Activated CD8-positive, alpha-beta T cell treated with anti-CD3 and anti-CD28 coated beads, Interleukin-2, amount 10 ng/mL, durations not matched to agents 7 days and 5 days (primary cell): ENCODE measurements around the gene LCA5. TPM values are rescaled to one million over a fixed set of nuclear protein-coding genes. Genes with fewer than 3 reads are reported as not detected.
"Not testable (repeated sequence)": the region's sequence is repeated elsewhere in the genome, so short reads cannot be mapped to it uniquely, and the experiment has no call there.

Experiments used
- ATAC-seq: fragments of 150-1000 bp; cut with Tn5 transposase; one replicate; pipeline ENCODE4 v1.10.0; 2021; ENCODE audit warnings: moderate library complexity
- CTCF ChIA-PET: fragments of 350-600 bp; sonication (Branson Sonifier 250); formaldehyde crosslinking; loops from one replicate; lab custom pipeline; 2021; ENCODE audit warnings: antibody characterized with exemption; lab: Charles Lee
- POLR2A ChIA-PET: fragments of 350-600 bp; sonication (Branson Sonifier 250); formaldehyde crosslinking; loops from one replicate; lab custom pipeline; 2021; ENCODE audit warnings: antibody characterized with exemption; lab: Charles Lee
- DNase-seq: peaks from one replicate; pipeline ENCODE4 v3.0.0-alpha.2; 2020
- H3K27ac Mint-ChIP-seq: one replicate; pipeline ENCODE4 v1.8.0; 2021; ENCODE audit warnings: mild to moderate bottlenecking, mixed read lengths
- H3K27me3 Mint-ChIP-seq: one replicate; pipeline ENCODE4 v1.8.0; 2021; ENCODE audit warnings: low read depth, mixed read lengths
- H3K36me3 Mint-ChIP-seq: one replicate; pipeline ENCODE4 v1.8.0; 2021; ENCODE audit warnings: low read depth, mixed read lengths
- H3K4me1 Mint-ChIP-seq: one replicate; pipeline ENCODE4 v1.8.0; 2021; ENCODE audit warnings: low read depth, mixed read lengths
- H3K4me3 Mint-ChIP-seq: one replicate; pipeline ENCODE4 v1.8.0; 2021; ENCODE audit warnings: mild to moderate bottlenecking, mixed read lengths
- H3K9me3 Mint-ChIP-seq: one replicate; pipeline ENCODE4 v1.8.0; 2022; ENCODE audit warnings: mixed read lengths; ENCODE audit not compliant: insufficient read depth
- total RNA-seq, 2 experiments: library from RNA; stranded (reverse); gene quantifications; one replicate each; pipeline ENCODE4 v1.2.3, GENCODE V29; 2021

Gene LCA5
- total RNA-seq, 2 experiments from 2014 or later = not detected

GRCh38 chr6:79453558-79454042 lies 83.6 kb downstream of the LCA5 start:
- no peak for ATAC-seq
- no peak for DNase-seq

GRCh38 chr6:79450984-79451383 lies 86.2 kb downstream of the LCA5 start:
- no peaks in the 10 kb centered on the region for H3K36me3 Mint-ChIP-seq
- no peaks in the 10 kb centered on the region for H3K9me3 Mint-ChIP-seq
- H3K27ac Mint-ChIP-seq = no peak overlapping the region
- DNase-seq (no peak), ATAC-seq (no peak)
- ChIA-PET CTCF (no interaction called here), POLR2A (no interaction called here)
- H3K4me3 Mint-ChIP-seq = no peak overlapping the region
- H3K27me3 Mint-ChIP-seq = no peaks in the 10 kb centered on the region
- H3K4me1 Mint-ChIP-seq = no peaks in the 10 kb centered on the region

More at GRCh38 chr6:79453558-79454042, 83.6 kb downstream of the LCA5 start:
- no peak overlapping the region for H3K4me3 Mint-ChIP-seq
- H3K4me1 Mint-ChIP-seq = no peaks in the 10 kb centered on the region
- ChIA-PET CTCF (no interaction called here), POLR2A (no interaction called here)
- no peak overlapping the region for H3K27ac Mint-ChIP-seq
- no peaks in the 10 kb centered on the region for H3K27me3 Mint-ChIP-seq
- H3K36me3 Mint-ChIP-seq = no peaks in the 10 kb centered on the region
- no peaks in the 10 kb centered on the region for H3K9me3 Mint-ChIP-seq

GRCh38 chr6:79446006-79446405 lies 91.2 kb downstream of the LCA5 start:
- H3K27ac Mint-ChIP-seq = no peak overlapping the region
- no peaks in the 10 kb centered on the region for H3K27me3 Mint-ChIP-seq
- ChIA-PET POLR2A (no interaction called here), CTCF (no interaction called here)
- no peaks in the 10 kb centered on the region for H3K4me1 Mint-ChIP-seq
- ATAC-seq (no peak), DNase-seq (no peak)
- H3K4me3 Mint-ChIP-seq = no peak overlapping the region
- H3K36me3 Mint-ChIP-seq = no peaks in the 10 kb centered on the region
- no peaks in the 10 kb centered on the region for H3K9me3 Mint-ChIP-seq

- H3K27me3 Mint-ChIP-seq, H3K4me3 Mint-ChIP-seq, H3K36me3 Mint-ChIP-seq, ATAC-seq, H3K27ac Mint-ChIP-seq, POLR2A ChIA-PET, H3K9me3 Mint-ChIP-seq, H3K4me1 Mint-ChIP-seq, DNase-seq, CTCF ChIA-PET: not testable (repeated sequence)
Observed at GRCh38 chr6:79443876-79444275, 93.4 kb downstream of the LCA5 start.

- ChIA-PET POLR2A (no interaction called here), CTCF (interaction anchor here (1.1 kb wide), 1 partner anchor 11 kb away, joined by 3 read pairs; no protein-coding TSS in a partner anchor)
- Mint-ChIP-seq H3K36me3 (no peaks in the 10 kb centered on the region), H3K4me3 (no peak overlapping the region), H3K27ac (no peak overlapping the region), H3K9me3 (no peaks in the 10 kb centered on the region), H3K4me1 (no peaks in the 10 kb centered on the region), H3K27me3 (no peaks in the 10 kb centered on the region)
- DNase-seq (no peak), ATAC-seq (no peak)
Observed at GRCh38 chr6:79441192-79441591, 96.0 kb downstream of the LCA5 start.

- no peak overlapping the region for H3K4me3 Mint-ChIP-seq
- no peak for ATAC-seq
- POLR2A ChIA-PET = no interaction called here
- H3K27ac Mint-ChIP-seq = no peak overlapping the region
- CTCF ChIA-PET = interaction anchor here (1.1 kb wide), 1 partner anchor 12 kb away, joined by 3 read pairs; no protein-coding TSS in a partner anchor
- no peaks in the 10 kb centered on the region for H3K27me3 Mint-ChIP-seq
- no peaks in the 10 kb centered on the region for H3K9me3 Mint-ChIP-seq
- no peak for DNase-seq
- H3K4me1 Mint-ChIP-seq = no peaks in the 10 kb centered on the region
- no peaks in the 10 kb centered on the region for H3K36me3 Mint-ChIP-seq
Observed at GRCh38 chr6:79440598-79440997, 96.6 kb downstream of the LCA5 start.

- no peaks in the 10 kb centered on the region for H3K4me1 Mint-ChIP-seq
- H3K27ac Mint-ChIP-seq = no peak overlapping the region
- no peaks in the 10 kb centered on the region for H3K9me3 Mint-ChIP-seq
- H3K4me3 Mint-ChIP-seq = no peak overlapping the region
- ChIA-PET POLR2A (no interaction called here), CTCF (no interaction called here)
- no peaks in the 10 kb centered on the region for H3K36me3 Mint-ChIP-seq
- H3K27me3 Mint-ChIP-seq = no peaks in the 10 kb centered on the region
- no peak for ATAC-seq
- DNase-seq = no peak
Observed at GRCh38 chr6:79438030-79438429, 99.2 kb downstream of the LCA5 start.

- no peak overlapping the region for H3K4me3 Mint-ChIP-seq
- no peaks in the 10 kb centered on the region for H3K4me1 Mint-ChIP-seq
- POLR2A ChIA-PET = no interaction called here
- no peaks in the 10 kb centered on the region for H3K9me3 Mint-ChIP-seq
- H3K36me3 Mint-ChIP-seq = no peaks in the 10 kb centered on the region
- no peak for DNase-seq
- CTCF ChIA-PET = no interaction called here
- no peaks in the 10 kb centered on the region for H3K27me3 Mint-ChIP-seq
- no peak overlapping the region for H3K27ac Mint-ChIP-seq
- ATAC-seq = no peak
Observed at GRCh38 chr6:79436241-79436640, 101.0 kb downstream of the LCA5 start.

GRCh38 chr6:79435746-79436145 lies 101.5 kb downstream of the LCA5 start:
- Mint-ChIP-seq H3K27me3 (no peaks in the 10 kb centered on the region), H3K4me3 (no peak overlapping the region), H3K4me1 (no peaks in the 10 kb centered on the region), H3K9me3 (no peaks in the 10 kb centered on the region), H3K27ac (no peak overlapping the region), H3K36me3 (no peaks in the 10 kb centered on the region)
- ATAC-seq (no peak), DNase-seq (no peak)
- ChIA-PET POLR2A (no interaction called here), CTCF (no interaction called here)

Other genes with a start within 250 kb of the LCA5 start
- gene SH3BGRL2, start 93.9 kb upstream of the LCA5 start, total RNA-seq = under 1 TPM; 0.13 TPM